Astrocyte of the cerebellum (primary cell): ENCODE measurements around the gene PRKG1.

Source experiments
- DNase-seq: peaks from one replicate; pipeline ENCODE4 v3.0.0-alpha.2; 2011; ENCODE audit warnings: low read depth
- H3K4me3 ChIP-seq: 2 replicates; pipeline ENCODE4 v1.5.1; 2011; ENCODE audit warnings: mild to moderate bottlenecking, low read depth, low read length, moderate library complexity
- in situ Hi-C: cut with HindIII; loops from 2 replicates; pipeline ENCODE4 v1.10.0; 2017; ENCODE audit warnings: low sequenced_read_pairs
- TF ChIP-seq, protein P1 (sequence below): IDR thresholded peaks from 2 replicates; pipeline ENCODE4 v1.5.1; 2012; ENCODE audit warnings: low read length, low read depth, moderate library complexity, mild to moderate bottlenecking; ENCODE audit errors: missing control alignments

Gene PRKG1

DNA sequence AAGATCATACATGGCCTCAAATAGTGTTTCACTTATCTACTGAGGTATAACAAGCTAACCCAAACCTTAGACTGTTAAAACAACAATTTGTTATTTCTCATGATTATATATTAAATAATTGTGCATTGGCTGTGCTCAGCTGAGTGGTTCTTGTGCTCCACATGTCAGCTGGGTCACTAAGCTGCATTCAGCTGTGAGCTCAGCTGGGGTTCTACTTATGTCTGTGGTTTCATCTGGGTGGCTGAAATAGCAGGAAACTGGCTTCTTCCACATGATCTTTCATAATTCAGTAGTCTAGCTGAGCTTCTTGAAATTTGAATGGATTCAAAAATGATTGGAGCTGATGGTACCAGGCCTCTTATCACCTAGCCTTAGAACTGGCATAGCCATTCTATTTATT lies 806.9 kb downstream of the PRKG1 start:
- TF ChIP-seq, protein P1, sequence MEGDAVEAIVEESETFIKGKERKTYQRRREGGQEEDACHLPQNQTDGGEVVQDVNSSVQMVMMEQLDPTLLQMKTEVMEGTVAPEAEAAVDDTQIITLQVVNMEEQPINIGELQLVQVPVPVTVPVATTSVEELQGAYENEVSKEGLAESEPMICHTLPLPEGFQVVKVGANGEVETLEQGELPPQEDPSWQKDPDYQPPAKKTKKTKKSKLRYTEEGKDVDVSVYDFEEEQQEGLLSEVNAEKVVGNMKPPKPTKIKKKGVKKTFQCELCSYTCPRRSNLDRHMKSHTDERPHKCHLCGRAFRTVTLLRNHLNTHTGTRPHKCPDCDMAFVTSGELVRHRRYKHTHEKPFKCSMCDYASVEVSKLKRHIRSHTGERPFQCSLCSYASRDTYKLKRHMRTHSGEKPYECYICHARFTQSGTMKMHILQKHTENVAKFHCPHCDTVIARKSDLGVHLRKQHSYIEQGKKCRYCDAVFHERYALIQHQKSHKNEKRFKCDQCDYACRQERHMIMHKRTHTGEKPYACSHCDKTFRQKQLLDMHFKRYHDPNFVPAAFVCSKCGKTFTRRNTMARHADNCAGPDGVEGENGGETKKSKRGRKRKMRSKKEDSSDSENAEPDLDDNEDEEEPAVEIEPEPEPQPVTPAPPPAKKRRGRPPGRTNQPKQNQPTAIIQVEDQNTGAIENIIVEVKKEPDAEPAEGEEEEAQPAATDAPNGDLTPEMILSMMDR, result no peak
- no peak for DNase-seq
- in situ Hi-C loops, result no loop called here
- no peak overlapping the region for H3K4me3 ChIP-seq

DNA sequence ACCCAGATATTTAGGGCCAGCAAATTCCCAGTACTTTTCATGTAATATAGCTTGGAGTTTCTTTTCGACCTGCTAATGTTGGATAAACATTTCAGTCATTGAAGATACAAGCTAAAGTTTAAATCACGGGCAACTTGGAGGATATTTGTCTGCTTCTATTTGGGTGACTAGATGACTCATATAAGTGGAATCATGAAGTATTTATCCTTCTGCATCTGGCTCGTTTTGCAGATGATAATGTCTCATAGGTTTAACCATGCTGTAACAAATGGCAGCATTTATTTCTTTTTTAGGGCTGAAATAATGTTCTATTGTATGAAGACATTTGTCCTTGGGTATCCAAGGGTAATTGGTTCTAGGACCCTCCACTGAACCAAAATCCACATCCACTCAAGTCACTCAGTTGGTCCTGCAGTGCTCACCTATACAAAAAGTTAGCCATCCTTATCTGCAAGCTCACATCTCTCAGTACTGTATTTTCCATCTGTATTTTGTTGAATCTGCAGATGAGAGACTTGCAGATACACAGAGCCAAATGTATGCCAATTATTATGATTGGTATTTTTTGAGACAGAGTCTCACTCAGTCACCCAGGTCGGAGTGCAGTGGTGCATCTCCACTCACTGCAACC lies 812.3 kb downstream of the PRKG1 start:
- no peak for DNase-seq
- in situ Hi-C loops, result no loop called here
- H3K4me3 ChIP-seq, result no peak overlapping the region
- TF ChIP-seq, protein P1, result no peak

DNA sequence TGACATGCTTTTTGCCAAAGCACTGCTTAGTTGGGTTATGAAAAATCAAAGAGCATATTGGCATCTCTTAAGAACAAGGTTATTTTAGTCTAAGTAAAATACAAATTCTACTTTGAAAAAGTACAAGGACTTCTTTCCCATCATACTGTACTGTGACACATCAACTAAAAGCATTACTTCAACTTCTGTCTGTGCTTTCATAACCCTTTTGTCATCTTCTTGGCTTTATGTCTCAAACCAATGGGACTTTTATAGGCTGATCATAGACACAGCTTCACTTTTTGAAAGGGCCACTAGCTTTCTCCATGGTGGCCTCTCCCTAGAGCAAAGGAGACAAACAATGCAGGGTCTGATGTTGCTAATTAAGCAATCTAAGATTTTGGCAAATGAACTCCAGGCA lies 814.0 kb downstream of the PRKG1 start:
- TF ChIP-seq, protein P1, result no peak
- H3K4me3 ChIP-seq, result no peak overlapping the region
- no peak for DNase-seq
- in situ Hi-C loops, result no loop called here

DNA sequence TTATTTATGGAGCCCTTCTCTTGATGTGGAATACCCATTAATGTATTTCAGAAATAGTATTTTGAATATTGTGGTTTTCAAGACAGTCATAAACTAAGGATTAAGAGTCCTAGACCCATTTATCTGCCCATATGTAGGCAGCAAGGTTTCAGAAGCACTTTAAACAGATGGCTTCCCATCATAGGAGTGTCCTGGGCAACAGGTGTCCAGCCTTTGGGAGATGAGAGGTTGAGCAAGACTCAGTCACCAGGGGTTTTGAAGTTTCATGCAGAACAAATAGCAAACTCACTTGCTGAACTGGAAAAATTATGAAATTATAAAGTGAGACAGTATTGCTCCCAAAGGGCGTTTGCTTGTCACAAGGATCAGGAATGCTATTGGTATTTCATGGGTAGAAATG lies 818.0 kb downstream of the PRKG1 start:
- H3K4me3 ChIP-seq, result no peak overlapping the region
- no peak for DNase-seq
- TF ChIP-seq, protein P1, result no peak
- in situ Hi-C loops, result no loop called here

DNA sequence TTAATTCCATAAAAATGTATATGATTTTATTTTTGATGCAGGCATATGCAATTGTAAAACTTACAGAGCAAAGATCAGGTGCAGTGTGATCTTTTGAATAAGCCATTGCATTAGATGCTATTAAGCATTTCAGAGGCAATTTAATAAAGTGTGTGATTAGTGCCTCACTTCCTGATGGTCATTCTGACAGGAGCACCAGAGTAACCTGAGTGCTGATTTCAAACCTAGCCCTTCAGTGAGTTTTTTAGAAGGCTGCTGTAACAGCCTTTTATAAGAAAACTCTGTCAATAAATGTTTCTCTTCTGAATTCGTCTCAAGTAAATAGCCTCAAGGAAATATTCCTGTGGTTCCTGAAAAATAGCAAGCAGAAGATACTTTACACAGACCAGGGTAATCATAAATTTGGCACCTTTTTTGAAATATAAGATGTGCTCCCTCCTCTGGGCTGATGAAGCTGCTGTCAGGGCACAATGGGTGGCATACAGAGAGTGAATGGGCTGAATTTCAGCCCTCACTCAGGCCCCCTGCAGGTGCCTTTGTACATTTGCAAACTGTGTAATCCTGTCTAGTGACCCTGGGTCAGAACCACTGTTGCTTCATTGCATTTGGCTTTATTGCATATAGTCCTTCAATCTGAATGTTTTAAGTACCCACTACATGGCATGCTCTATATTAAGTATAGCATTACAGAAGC lies 818.8 kb downstream of the PRKG1 start:
- in situ Hi-C loops, result no loop called here
- H3K4me3 ChIP-seq, result no peak overlapping the region
- TF ChIP-seq, protein P1, result peak; percentile 29
- no peak for DNase-seq

DNA sequence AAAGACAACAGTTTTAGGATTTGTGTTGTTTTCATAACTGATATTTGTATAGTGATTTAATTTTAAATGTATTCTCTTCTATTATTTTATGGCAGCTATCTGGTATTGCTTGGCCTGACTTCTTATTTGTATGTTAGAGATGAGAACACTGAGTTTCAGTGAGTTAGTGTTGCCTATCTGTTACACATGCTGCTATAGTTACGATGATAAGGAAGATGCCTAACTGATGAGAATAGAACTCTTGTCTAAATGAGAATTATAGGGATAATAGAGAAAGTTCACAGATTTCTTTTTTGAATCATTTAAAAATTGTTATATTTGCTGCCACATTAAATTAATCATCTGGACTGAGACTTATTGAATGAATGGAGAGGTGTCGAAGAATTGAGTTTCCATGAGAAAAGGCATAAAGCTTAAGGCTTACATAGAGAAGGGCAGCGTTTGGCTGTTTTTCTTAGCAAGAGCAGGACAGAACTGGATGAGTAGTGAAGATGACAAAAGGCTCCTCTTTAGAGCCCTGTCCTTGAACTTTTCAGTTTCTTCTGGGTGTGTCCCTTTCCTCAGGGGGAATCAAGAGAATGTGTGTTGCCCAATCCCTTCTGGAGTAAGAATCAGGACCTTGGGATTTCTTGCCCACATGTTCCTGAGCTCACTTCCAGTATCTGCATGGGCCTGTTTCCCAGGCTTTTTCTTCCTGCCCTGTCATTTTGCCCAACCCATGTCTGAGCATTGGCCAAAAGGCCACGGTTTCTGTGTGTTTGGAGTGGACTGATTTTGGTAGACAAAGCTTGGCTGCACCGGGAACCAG lies 820.7 kb downstream of the PRKG1 start:
- in situ Hi-C loops, result no loop called here
- H3K4me3 ChIP-seq, result no peak overlapping the region
- no peak for DNase-seq
- TF ChIP-seq, protein P1, result no peak
